Vagina (tissue), 2 donors: ENCODE data around the gene TSPAN12.

ENCODE experiments used
- CTCF ChIP-seq, 3 experiments: fragments of 450-650 bp in 2 of 3; fragments of 200-600 bp in 1 of 3; sonication (generic) in 1 of 3; IDR thresholded peaks; one replicate each; pipeline ENCODE4 v1.5.1; 2017 to 2019; ENCODE audit warnings: antibody characterized with exemption in 3 of 3, mild to moderate bottlenecking in 2 of 3, moderate library complexity in 2 of 3
- POLR2A ChIP-seq, 2 donors: fragments of 450-650 bp; IDR thresholded peaks; one replicate each; pipeline ENCODE4 v1.6.1; 2017; ENCODE audit warnings: antibody characterized with exemption in 2 of 2, mild to moderate bottlenecking in 2 of 2, moderate library complexity in 2 of 2
- POLR2AphosphoS5 ChIP-seq, 2 donors: sonication (generic); formaldehyde crosslinking; IDR thresholded peaks; one replicate each; pipeline ENCODE4 v1.9.0; 2017; ENCODE audit warnings: antibody characterized with exemption in 2 of 2, mild to moderate bottlenecking in 2 of 2, low read depth in 1 of 2; ENCODE audit not compliant: insufficient read depth in 1 of 2

- no peak for TF ChIP-seq POLR2A (IDR thresholded peaks at IDR 0.05)
- TF ChIP-seq CTCF (IDR thresholded peaks at IDR 0.05) = peak in 1 of 3 experiments; percentile 41
- peak; percentile 9 to 55 for TF ChIP-seq POLR2AphosphoS5 (IDR thresholded peaks at IDR 0.05; ENCODE audit: insufficient read depth in 1 of 2, low read depth in 1 of 2)
Observed at GRCh38 chr7:120857588-120858573, at the start of gene TSPAN12.
